GM12878 (cell line): ENCODE measurements around the gene PCLO. TPM values are rescaled to one million over a fixed set of nuclear protein-coding genes. Genes with fewer than 3 reads are reported as not detected.

ENCODE experiments used
- ATAC-seq: fragments of 200-7000 bp; cut with Tn5 transposase; 3 replicates; pipeline ENCODE4 v1.9.1; 2020; ENCODE audit warnings: mild to moderate bottlenecking, moderate library complexity
- BruUV-seq: library from RNA; stranded (reverse); fragments of 400-500 nt; replicated peaks from 2 replicates; lab custom pipeline; 2021; lab: Mats Ljungman, UMichigan
- CTCF ChIA-PET: fragments of 300-600 bp; sonication (Branson Sonifier 250); formaldehyde crosslinking; extraction: SDS; loops from one replicate; lab custom pipeline; 2021; ENCODE audit warnings: inconsistent platforms; lab: Yijun Ruan, JAX
- POLR2A ChIA-PET: fragments of 350-600 bp; formaldehyde crosslinking; extraction: SDS; loops from one replicate; lab custom pipeline; 2021; ENCODE audit warnings: inconsistent platforms; lab: Charles Lee
- RAD21 ChIA-PET: fragments of 300-600 bp; sonication (Branson Sonifier 250); formaldehyde crosslinking; loops from one replicate; lab custom pipeline; 2023; ENCODE audit warnings: antibody characterized with exemption; ENCODE audit not compliant: unreplicated experiment; lab: Charles Lee
- SMC1A ChIA-PET: fragments of 300-600 bp; sonication (Branson Sonifier 250); formaldehyde crosslinking; loops from one replicate; lab custom pipeline; 2023; ENCODE audit not compliant: unreplicated experiment, uncharacterized antibody; lab: Charles Lee
- DNase-seq: peaks from one replicate; pipeline ENCODE4 v3.0.0-alpha.2; 2011; ENCODE audit warnings: low read depth, low spot score
- FAIRE-seq: peaks from 3 replicates; lab custom pipeline; 2011; peaks lifted over from hg19 to GRCh38; lab: Jason Lieb, UNC
- H2AFZ ChIP-seq: 2 replicates; pipeline ENCODE4 v1.6.0; 2011; ENCODE audit warnings: low read depth, low read length, control low read depth; ENCODE audit not compliant: control insufficient read depth
- H3K27ac ChIP-seq: 2 replicates; pipeline ENCODE4 v1.5.1; 2011; ENCODE audit warnings: control low read depth; ENCODE audit not compliant: control insufficient read depth, insufficient read depth
- H3K27me3 ChIP-seq, 2 experiments: replicated peaks in 1 of 2; 2 replicates each; pipeline versions ENCODE4 v1.6.0 to v1.6.1; 2011; ENCODE audit warnings: low read length in 1 of 2; ENCODE audit not compliant: control insufficient read depth in 2 of 2, insufficient read depth in 2 of 2
- H3K36me3 ChIP-seq, 2 experiments: 2 replicates each; pipeline ENCODE4 v1.5.1; 2011; ENCODE audit warnings: low read length in 1 of 2; ENCODE audit not compliant: control insufficient read depth in 2 of 2, insufficient read depth in 2 of 2
- H3K4me1 ChIP-seq: 2 replicates; pipeline ENCODE4 v1.6.1; 2011; ENCODE audit warnings: mild to moderate bottlenecking, low read length, moderate library complexity, mixed read lengths; ENCODE audit not compliant: control insufficient read depth, insufficient read depth
- H3K4me2 ChIP-seq: 2 replicates; pipeline ENCODE4 v1.6.0; 2011; ENCODE audit warnings: control low read depth; ENCODE audit not compliant: control insufficient read depth, insufficient read depth
- H3K4me3 ChIP-seq: fragments of 200-600 bp; sonication (generic); 2 replicates; pipeline ENCODE4 v1.5.1; 2016
- H3K79me2 ChIP-seq: 2 replicates; pipeline ENCODE4 v1.6.0; 2011; ENCODE audit warnings: low read length; ENCODE audit not compliant: control insufficient read depth, insufficient read depth
- H3K9ac ChIP-seq: 2 replicates; pipeline ENCODE4 v1.8.0; 2011; ENCODE audit warnings: low read length, control low read depth, mixed read lengths; ENCODE audit not compliant: control insufficient read depth, insufficient read depth
- H3K9me3 ChIP-seq: replicated peaks from 3 replicates; pipeline ENCODE4 v1.5.1; 2011; ENCODE audit warnings: mild to moderate bottlenecking, low read length; ENCODE audit not compliant: control insufficient read depth, insufficient read depth
- H4K20me1 ChIP-seq: 2 replicates; pipeline ENCODE4 v1.6.0; 2011; ENCODE audit not compliant: control insufficient read depth, insufficient read depth
- CHD2 ChIP-seq: IDR thresholded peaks from 2 replicates; pipeline ENCODE4 v1.6.1; 2011; ENCODE audit warnings: low read depth, low read length, improper control_type of control experiment, borderline replicate concordance
- ELK1 ChIP-seq: IDR thresholded peaks from 2 replicates; pipeline ENCODE4 v1.6.1; 2012; ENCODE audit warnings: low read depth, low read length, improper control_type of control experiment
- FOS ChIP-seq: IDR thresholded peaks from 3 replicates; pipeline ENCODE4 v1.6.1; 2011; ENCODE audit warnings: borderline replicate concordance; ENCODE audit not compliant: insufficient read length; ENCODE audit errors: extremely low read depth
- IKZF2 ChIP-seq, 2 experiments: fragments of 450-650 bp; IDR thresholded peaks; 2 replicates each; pipeline ENCODE4 v1.6.1; 2017; ENCODE audit warnings: mild to moderate bottlenecking in 2 of 2, moderate library complexity in 2 of 2
- JUND ChIP-seq: IDR thresholded peaks from 2 replicates; pipeline ENCODE4 v1.6.1; 2012; ENCODE audit warnings: low read depth, mild to moderate bottlenecking, low read length, improper control_type of control experiment, moderate library complexity
- KAT2A ChIP-seq: conservative IDR thresholded peaks from 2 replicates; pipeline ENCODE4 v1.6.1; 2011; ENCODE audit warnings: low read depth, low read length; ENCODE audit not compliant: control insufficient read depth
- NFYB ChIP-seq: IDR thresholded peaks from 2 replicates; pipeline ENCODE4 v1.6.1; 2011; ENCODE audit warnings: low read depth, mild to moderate bottlenecking, low read length, improper control_type of control experiment, moderate library complexity; ENCODE audit not compliant: insufficient read depth
- PAX5 ChIP-seq: IDR thresholded peaks from 2 replicates; pipeline ENCODE4 v1.6.1; 2011; ENCODE audit warnings: low read depth, low read length, borderline replicate concordance
- RB1 ChIP-seq: fragments of 450-650 bp; formaldehyde crosslinking; IDR thresholded peaks from 2 replicates; pipeline ENCODE4 v1.6.1; 2017; ENCODE audit warnings: mild to moderate bottlenecking, borderline replicate concordance
- RCOR1 ChIP-seq: conservative IDR thresholded peaks from 2 replicates; pipeline ENCODE4 v1.6.1; 2012; ENCODE audit warnings: low read depth, low read length, improper control_type of control experiment
- WGBS: methylation state at CpG from one replicate; pipeline ENCODE4 v1.1.6; 2016; ENCODE audit warnings: low lambda C conversion rate; ENCODE audit not compliant: insufficient replicate concordance, insufficient coverage; ENCODE audit errors: missing lambda C conversion rate; 5-methylcytosine and 5-hydroxymethylcytosine counted together
- in situ Hi-C: fragments of 300-500 bp; cut with MboI; formaldehyde crosslinking; loops from 9 replicates; pipeline ENCODE4 v1.14.3; 2018; ENCODE audit warnings: mixed read lengths
- intact Hi-C: fragments of 100-400 bp; cut with micrococcal nuclease; formaldehyde crosslinking; loops from one replicate; pipeline ENCODE4 v1.14.2; 2022; ENCODE audit not compliant: unreplicated experiment
- polyA plus RNA-seq, 11 experiments: library from polyadenylated mRNA; depleted of rRNA in 4 of 11; unstranded in 6 of 11; stranded (reverse) in 5 of 11; fragments of >200 nt; fragmentation: Nextera tagmentation in 4 of 11; fragmentation: Illumina TruSeq in 1 of 11; extraction: Ambion mirVana in 4 of 11; extraction: Trizol in 1 of 11; gene quantifications; 1 replicate in 1 of 11; 2 replicates in 10 of 11; pipeline versions ENCODE4 v1.2.1 to v1.2.3, GENCODE V29; 2011 to 2016; ENCODE audit warnings: inconsistent platforms in 2 of 11, missing spikeins in 2 of 11, low read depth in 1 of 11
- total RNA-seq, 4 experiments: library from RNA; depleted of rRNA in 3 of 4; stranded (reverse); fragments of >200 nt in 3 of 4; fragmentation: Illumina TruSeq in 1 of 4; extraction: Trizol in 1 of 4; gene quantifications; 2 replicates each; pipeline versions ENCODE4 v1.2.1 to v1.2.3, GENCODE V29; 2013 to 2021
- TF ChIP-seq, protein P1 (sequence below): fragments of 450-650 bp; formaldehyde crosslinking; IDR thresholded peaks from 2 replicates; pipeline ENCODE4 v1.4.0; 2020; ENCODE audit warnings: mild to moderate bottlenecking, moderate library complexity

Gene PCLO
- total and polyA plus RNA-seq, 10 of the 15 experiments (the other 5 are each of a cell fraction or from before 2014, with no cell fraction given) = 0.01 to 0.08 (median 0.03) TPM; not detected in 6

GRCh38 chr7:82805527-82805960 lies 357.1 kb downstream of the PCLO start (continued):
- TF ChIP-seq RCOR1 = no peak
- no peak for TF ChIP-seq NFYB

- Histone ChIP-seq H3K4me1 (no peaks in the 10 kb centered on the region), H3K27ac (no peak overlapping the region), H3K79me2 (no peaks in the 10 kb centered on the region), H3K4me3 (no peak overlapping the region), H2AFZ (no peak overlapping the region), H3K9ac (no peak overlapping the region), H4K20me1 (no peaks in the 10 kb centered on the region), H3K36me3 (no peaks in the 10 kb centered on the region), H3K4me2 (no peak overlapping the region), H3K27me3 (no peaks in the 10 kb centered on the region)
- RAD21 ChIA-PET = interaction anchor here (0.8 kb wide), 1 partner anchor 469 kb away, joined by 3 read pairs; no protein-coding TSS in a partner anchor
- WGBS = 0% methylated on average over 2 of the region's 2 CpGs
- POLR2A ChIA-PET = no interaction called here
- ATAC-seq (no peak), FAIRE-seq (no peak)
- no TSS peak for BruUV-seq
- SMC1A ChIA-PET = no interaction called here
- TF ChIP-seq, protein P1, sequence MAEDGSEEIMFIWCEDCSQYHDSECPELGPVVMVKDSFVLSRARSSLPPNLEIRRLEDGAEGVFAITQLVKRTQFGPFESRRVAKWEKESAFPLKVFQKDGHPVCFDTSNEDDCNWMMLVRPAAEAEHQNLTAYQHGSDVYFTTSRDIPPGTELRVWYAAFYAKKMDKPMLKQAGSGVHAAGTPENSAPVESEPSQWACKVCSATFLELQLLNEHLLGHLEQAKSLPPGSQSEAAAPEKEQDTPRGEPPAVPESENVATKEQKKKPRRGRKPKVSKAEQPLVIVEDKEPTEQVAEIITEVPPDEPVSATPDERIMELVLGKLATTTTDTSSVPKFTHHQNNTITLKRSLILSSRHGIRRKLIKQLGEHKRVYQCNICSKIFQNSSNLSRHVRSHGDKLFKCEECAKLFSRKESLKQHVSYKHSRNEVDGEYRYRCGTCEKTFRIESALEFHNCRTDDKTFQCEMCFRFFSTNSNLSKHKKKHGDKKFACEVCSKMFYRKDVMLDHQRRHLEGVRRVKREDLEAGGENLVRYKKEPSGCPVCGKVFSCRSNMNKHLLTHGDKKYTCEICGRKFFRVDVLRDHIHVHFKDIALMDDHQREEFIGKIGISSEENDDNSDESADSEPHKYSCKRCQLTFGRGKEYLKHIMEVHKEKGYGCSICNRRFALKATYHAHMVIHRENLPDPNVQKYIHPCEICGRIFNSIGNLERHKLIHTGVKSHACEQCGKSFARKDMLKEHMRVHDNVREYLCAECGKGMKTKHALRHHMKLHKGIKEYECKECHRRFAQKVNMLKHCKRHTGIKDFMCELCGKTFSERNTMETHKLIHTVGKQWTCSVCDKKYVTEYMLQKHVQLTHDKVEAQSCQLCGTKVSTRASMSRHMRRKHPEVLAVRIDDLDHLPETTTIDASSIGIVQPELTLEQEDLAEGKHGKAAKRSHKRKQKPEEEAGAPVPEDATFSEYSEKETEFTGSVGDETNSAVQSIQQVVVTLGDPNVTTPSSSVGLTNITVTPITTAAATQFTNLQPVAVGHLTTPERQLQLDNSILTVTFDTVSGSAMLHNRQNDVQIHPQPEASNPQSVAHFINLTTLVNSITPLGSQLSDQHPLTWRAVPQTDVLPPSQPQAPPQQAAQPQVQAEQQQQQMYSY (CRISPR knock-in tag) = no peak
- TF ChIP-seq ELK1 = no peak
- TF ChIP-seq IKZF2 (IDR thresholded peaks at IDR 0.05) = no peak
- no peak for TF ChIP-seq PAX5
- no peak for TF ChIP-seq KAT2A
- no peak for TF ChIP-seq JUND
- TF ChIP-seq RB1 = no peak
- TF ChIP-seq CHD2 = no peak
- TF ChIP-seq FOS = no peak
- TF ChIP-seq, all 136 proteins: peak for 0
- CTCF ChIA-PET = no interaction called here
- no peaks in the 10 kb centered on the region for H3K9me3 ChIP-seq
- in situ Hi-C loops (no loop called here), intact Hi-C loops (no loop called here)
- no peak for DNase-seq
Measured at GRCh38 chr7:82803411-82803810, 359.3 kb downstream of the PCLO start.
